Fibroblast of lung (primary cell): ENCODE measurements around the gene ATP5F1D. TPM values are rescaled to one million over a fixed set of nuclear protein-coding genes. Genes with fewer than 3 reads are reported as not detected.
A peak's percentile ranks its signal among the peaks of the same experiment; 100 is the strongest.
"Not testable (repeated sequence)": the region's sequence is repeated elsewhere in the genome, so short reads cannot be mapped to it uniquely, and the experiment has no call there.

Experiments used
- DNase-seq, 2 donors: peaks; one replicate each; pipeline versions ENCODE4 v3.0.0 to v3.0.0-alpha.2; 2010; ENCODE audit warnings: low read depth in 2 of 2
- H2AFZ ChIP-seq: 2 replicates; pipeline ENCODE4 v1.5.1; 2012; ENCODE audit warnings: low read length, control low read depth, inconsistent platforms
- H3K27ac ChIP-seq: 2 replicates; pipeline ENCODE4 v1.5.1; 2011; ENCODE audit warnings: low read length, control low read depth; ENCODE audit not compliant: insufficient read depth
- H3K27me3 ChIP-seq: 2 replicates; pipeline ENCODE4 v1.5.1; 2011; ENCODE audit warnings: mild to moderate bottlenecking, low read length; ENCODE audit not compliant: control insufficient read depth, insufficient read depth
- H3K36me3 ChIP-seq: 2 replicates; pipeline ENCODE4 v1.5.1; 2011; ENCODE audit warnings: low read length; ENCODE audit not compliant: control insufficient read depth, insufficient read depth
- H3K4me1 ChIP-seq: 2 replicates; pipeline ENCODE4 v1.5.1; 2011; ENCODE audit warnings: low read length; ENCODE audit not compliant: control insufficient read depth, insufficient read depth; ENCODE audit errors: extremely low read depth
- H3K4me2 ChIP-seq: 2 replicates; pipeline ENCODE4 v1.5.1; 2011; ENCODE audit warnings: low read length, control low read depth; ENCODE audit not compliant: insufficient read depth; ENCODE audit errors: extremely low read depth
- H3K4me3 ChIP-seq, 4 experiments: fragments of 200-600 bp in 1 of 4; sonication (generic) in 1 of 4; replicated peaks in 1 of 4; 2 replicates each; pipeline ENCODE4 v1.5.1; 2011 to 2016; ENCODE audit warnings: low read length in 4 of 4, low read depth in 3 of 4, mild to moderate bottlenecking in 3 of 4, control low read depth in 2 of 4, inconsistent platforms in 1 of 4, mixed read lengths in 1 of 4; ENCODE audit not compliant: insufficient read depth in 1 of 4; ENCODE audit errors: control extremely low read depth in 1 of 4
- H3K79me2 ChIP-seq: 2 replicates; pipeline ENCODE4 v1.5.1; 2012; ENCODE audit warnings: mild to moderate bottlenecking, low read length, inconsistent platforms; ENCODE audit not compliant: control insufficient read depth, insufficient read depth
- H3K9ac ChIP-seq: 2 replicates; pipeline ENCODE4 v1.5.1; 2011; ENCODE audit warnings: mild to moderate bottlenecking, low read length, control low read depth; ENCODE audit not compliant: insufficient read depth
- H3K9me3 ChIP-seq: 2 replicates; pipeline ENCODE4 v1.5.1; 2012; ENCODE audit warnings: low read depth, low read length; ENCODE audit not compliant: control insufficient read depth, insufficient read depth
- H4K20me1 ChIP-seq: 2 replicates; pipeline ENCODE4 v1.5.1; 2011; ENCODE audit warnings: low read length; ENCODE audit not compliant: control insufficient read depth, insufficient read depth; ENCODE audit errors: extremely low read depth
- EZH2 ChIP-seq: IDR thresholded peaks from 2 replicates; pipeline ENCODE4 v1.5.1; 2012; ENCODE audit warnings: low read length, control low read depth, mild to moderate bottlenecking; ENCODE audit errors: missing control alignments
- polyA plus RNA-seq, 2 donors: library from polyadenylated mRNA; depleted of rRNA in 1 of 2; stranded (reverse) in 1 of 2; unstranded in 1 of 2; fragments of >200 nt; gene quantifications; 2 replicates each; pipeline ENCODE4 v1.2.1, GENCODE V29; 2011 to 2012; ENCODE audit warnings: missing spikeins in 1 of 2
- total RNA-seq: library from RNA; depleted of rRNA; stranded (reverse); fragments of >200 nt; gene quantifications from 2 replicates; pipeline ENCODE4 v1.2.1, GENCODE V29; 2014
- TF ChIP-seq, protein P1 (sequence below), 2 donors: IDR thresholded peaks in 1 of 2; conservative IDR thresholded peaks in 1 of 2; 1 replicate in 1 of 2; 2 replicates in 1 of 2; pipeline ENCODE4 v1.5.1; 2011 to 2012; ENCODE audit warnings: low read length in 2 of 2, control low read depth in 1 of 2, inconsistent platforms in 1 of 2, low read depth in 1 of 2, mild to moderate bottlenecking in 1 of 2

Gene ATP5F1D
- total and polyA plus RNA-seq, 2 donors (not counting 1 experiment from before 2014, with no cell fraction given), result 20.5 to 53.8 TPM

DNA sequence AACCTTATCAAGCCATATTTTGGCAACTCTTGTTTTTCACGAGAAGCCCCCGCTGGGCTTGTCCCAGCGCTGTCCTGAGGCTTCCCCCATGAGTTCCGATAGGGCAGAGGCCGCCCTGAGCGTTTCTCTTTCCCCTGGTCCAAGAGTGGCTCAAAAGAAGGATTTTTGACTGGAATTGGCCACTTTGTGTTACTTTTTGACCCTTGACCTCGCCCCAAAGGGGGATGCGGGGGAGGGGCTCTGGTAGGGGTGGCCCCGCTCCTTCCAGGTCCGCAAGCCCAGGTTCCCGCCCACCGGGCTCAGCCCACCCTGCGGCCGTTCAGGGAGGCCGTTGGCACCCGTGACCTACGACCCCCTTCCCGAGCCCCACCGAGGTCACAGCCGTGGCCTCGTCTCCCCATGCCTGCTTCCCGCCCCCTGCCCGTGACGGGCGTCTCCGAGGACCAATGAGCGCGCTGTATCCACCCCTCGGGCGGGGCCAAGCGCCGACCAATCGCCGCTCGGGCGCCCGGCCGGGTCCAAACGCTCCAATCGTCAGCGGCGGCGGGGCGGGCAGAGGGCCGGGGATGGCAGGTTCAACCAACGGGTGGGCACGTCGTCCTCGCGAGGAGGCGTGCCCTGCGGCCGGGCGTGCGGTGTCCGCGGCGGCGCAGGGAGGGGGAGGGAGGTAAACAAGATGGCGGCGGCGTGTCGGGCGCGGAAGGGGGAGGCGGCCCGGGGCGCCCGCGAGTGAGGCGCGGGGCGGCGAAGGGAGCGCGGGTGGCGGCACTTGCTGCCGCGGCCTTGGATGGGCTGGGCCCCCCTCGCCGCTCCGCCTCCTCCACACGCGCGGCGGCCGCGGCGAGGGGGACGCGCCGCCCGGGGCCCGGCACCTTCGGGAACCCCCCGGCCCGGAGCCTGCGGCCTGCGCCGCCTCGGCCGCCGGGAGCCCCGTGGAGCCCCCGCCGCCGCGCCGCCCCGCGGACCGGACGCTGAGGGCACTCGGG lies 36.1 kb upstream of the ATP5F1D start, which contains the start of gene STK11:
STK11 (plus strand) TSS at position 665 of the 986 bp plus-strand sequence. CDS start 1,136 bp downstream, outside the sequence.
- H3K9me3 ChIP-seq, result no peaks in the 10 kb centered on the region
- no peaks in the 10 kb centered on the region for H4K20me1 ChIP-seq
- no peak within 1 kb of the TSS for H2AFZ ChIP-seq
- H3K4me1 ChIP-seq, result peaks cover 14% of the 10 kb centered on the region
- TF ChIP-seq, protein P1, sequence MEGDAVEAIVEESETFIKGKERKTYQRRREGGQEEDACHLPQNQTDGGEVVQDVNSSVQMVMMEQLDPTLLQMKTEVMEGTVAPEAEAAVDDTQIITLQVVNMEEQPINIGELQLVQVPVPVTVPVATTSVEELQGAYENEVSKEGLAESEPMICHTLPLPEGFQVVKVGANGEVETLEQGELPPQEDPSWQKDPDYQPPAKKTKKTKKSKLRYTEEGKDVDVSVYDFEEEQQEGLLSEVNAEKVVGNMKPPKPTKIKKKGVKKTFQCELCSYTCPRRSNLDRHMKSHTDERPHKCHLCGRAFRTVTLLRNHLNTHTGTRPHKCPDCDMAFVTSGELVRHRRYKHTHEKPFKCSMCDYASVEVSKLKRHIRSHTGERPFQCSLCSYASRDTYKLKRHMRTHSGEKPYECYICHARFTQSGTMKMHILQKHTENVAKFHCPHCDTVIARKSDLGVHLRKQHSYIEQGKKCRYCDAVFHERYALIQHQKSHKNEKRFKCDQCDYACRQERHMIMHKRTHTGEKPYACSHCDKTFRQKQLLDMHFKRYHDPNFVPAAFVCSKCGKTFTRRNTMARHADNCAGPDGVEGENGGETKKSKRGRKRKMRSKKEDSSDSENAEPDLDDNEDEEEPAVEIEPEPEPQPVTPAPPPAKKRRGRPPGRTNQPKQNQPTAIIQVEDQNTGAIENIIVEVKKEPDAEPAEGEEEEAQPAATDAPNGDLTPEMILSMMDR (conservative IDR thresholded peaks at IDR 0.05 in 1 of 2, IDR thresholded peaks at IDR 0.05 in 1 of 2; ENCODE audit: low read depth in 1 of 2, low read length in 2 of 2), result no peak
- TF ChIP-seq EZH2, result no peak
- DNase-seq, result peak; percentile 96
- peak within 1 kb of the TSS; percentile 99 for H3K4me2 ChIP-seq
- peaks cover 5% of the 10 kb centered on the region for H3K36me3 ChIP-seq
- no peaks in the 10 kb centered on the region for H3K27me3 ChIP-seq
- H3K4me3 ChIP-seq, result peak within 1 kb of the TSS; percentile 76 to 89 (median 83)
- H3K27ac ChIP-seq, result peak within 1 kb of the TSS; percentile 78
- peak within 1 kb of the TSS; percentile 82 for H3K9ac ChIP-seq
- peaks cover 37% of the 10 kb centered on the region for H3K79me2 ChIP-seq

DNA sequence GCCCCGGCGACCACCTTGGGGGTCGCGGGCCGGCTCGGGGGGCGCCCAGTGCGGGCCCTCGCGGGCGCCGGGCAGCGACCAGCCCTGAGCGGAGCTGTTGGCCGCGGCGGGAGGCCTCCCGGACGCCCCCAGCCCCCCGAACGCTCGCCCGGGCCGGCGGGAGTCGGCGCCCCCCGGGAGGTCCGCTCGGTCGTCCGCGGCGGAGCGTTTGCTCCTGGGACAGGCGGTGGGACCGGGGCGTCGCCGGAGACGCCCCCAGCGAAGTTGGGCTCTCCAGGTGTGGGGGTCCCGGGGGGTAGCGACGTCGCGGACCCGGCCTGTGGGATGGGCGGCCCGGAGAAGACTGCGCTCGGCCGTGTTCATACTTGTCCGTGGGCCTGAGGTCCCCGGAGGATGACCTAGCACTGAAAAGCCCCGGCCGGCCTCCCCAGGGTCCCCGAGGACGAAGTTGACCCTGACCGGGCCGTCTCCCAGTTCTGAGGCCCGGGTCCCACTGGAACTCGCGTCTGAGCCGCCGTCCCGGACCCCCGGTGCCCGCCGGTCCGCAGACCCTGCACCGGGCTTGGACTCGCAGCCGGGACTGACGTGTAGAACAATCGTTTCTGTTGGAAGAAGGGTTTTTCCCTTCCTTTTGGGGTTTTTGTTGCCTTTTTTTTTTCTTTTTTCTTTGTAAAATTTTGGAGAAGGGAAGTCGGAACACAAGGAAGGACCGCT lies 35.2 kb upstream of the ATP5F1D start:
- DNase-seq, result no peak
- peaks cover 46% of the 10 kb centered on the region for H3K79me2 ChIP-seq

DNA sequence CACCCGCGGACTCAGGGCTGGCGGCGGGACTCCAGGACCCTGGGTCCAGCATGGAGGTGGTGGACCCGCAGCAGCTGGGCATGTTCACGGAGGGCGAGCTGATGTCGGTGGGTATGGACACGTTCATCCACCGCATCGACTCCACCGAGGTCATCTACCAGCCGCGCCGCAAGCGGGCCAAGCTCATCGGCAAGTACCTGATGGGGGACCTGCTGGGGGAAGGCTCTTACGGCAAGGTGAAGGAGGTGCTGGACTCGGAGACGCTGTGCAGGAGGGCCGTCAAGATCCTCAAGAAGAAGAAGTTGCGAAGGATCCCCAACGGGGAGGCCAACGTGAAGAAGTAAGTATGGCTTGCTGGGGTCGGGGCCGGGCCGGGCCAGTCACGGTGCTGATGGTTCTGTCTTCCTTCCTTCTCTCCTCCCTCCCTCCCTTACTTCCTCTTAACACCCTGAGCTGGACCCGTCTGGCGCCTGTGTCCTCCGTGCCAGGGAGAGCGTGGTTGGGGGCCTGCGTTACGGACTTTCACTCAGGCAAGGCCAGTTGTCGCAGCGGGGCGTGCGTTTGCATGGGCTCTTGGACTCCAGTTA lies 34.6 kb upstream of the ATP5F1D start:
- DNase-seq, result no peak
- Histone ChIP-seq H3K4me2 (peak overlapping the region; percentile 99), H3K27ac (peak overlapping the region; percentile 78), H3K36me3 (peaks cover 7% of the 10 kb centered on the region), H3K9me3 (no peaks in the 10 kb centered on the region), H3K9ac (peak overlapping the region; percentile 82), H3K27me3 (no peaks in the 10 kb centered on the region), H3K79me2 (peaks cover 52% of the 10 kb centered on the region), H3K4me3 (peak overlapping the region; percentile 76 to 89 (median 83)), H3K4me1 (peaks cover 14% of the 10 kb centered on the region), H4K20me1 (no peaks in the 10 kb centered on the region), H2AFZ (no peak overlapping the region)
- TF ChIP-seq, protein P1 (conservative IDR thresholded peaks at IDR 0.05 in 1 of 2, IDR thresholded peaks at IDR 0.05 in 1 of 2; ENCODE audit: low read depth in 1 of 2, low read length in 2 of 2), result no peak
- no peak for TF ChIP-seq EZH2

More for the DNA sequence above, 35.2 kb upstream of the ATP5F1D start:
- Histone ChIP-seq H3K27me3 (no peaks in the 10 kb centered on the region), H3K27ac (peak overlapping the region; percentile 78), H3K4me1 (peaks cover 14% of the 10 kb centered on the region), H2AFZ (no peak overlapping the region), H3K4me2 (peak overlapping the region; percentile 99), H3K9ac (peak overlapping the region; percentile 82), H3K4me3 (peak overlapping the region; percentile 76 to 89 (median 83)), H4K20me1 (no peaks in the 10 kb centered on the region), H3K9me3 (no peaks in the 10 kb centered on the region), H3K36me3 (peaks cover 5% of the 10 kb centered on the region)
- TF ChIP-seq EZH2, result no peak

DNA sequence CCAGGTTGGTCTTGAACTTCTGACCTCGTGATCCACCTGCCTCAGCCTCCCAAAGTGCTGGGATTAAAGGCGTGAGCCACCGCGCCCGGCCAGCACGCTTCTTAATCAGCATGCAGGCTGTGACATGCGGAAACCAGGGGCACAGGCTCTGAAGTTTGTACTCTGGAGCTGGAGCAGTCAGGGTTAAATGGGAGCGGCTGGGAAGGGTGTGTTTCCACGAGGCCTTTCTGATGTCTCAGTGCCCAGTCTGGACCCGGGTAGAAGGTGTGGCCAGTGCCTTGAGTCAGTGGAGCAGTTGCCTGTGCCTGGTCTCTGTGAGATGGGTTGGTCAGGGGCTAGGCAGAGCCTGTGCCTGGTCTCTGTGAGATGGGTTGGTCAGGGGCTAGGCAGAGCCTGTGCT lies 32.7 kb upstream of the ATP5F1D start:
- H3K9me3 ChIP-seq, H3K9ac ChIP-seq, H3K4me2 ChIP-seq, H2AFZ ChIP-seq, DNase-seq, H4K20me1 ChIP-seq, H3K27ac ChIP-seq, H3K27me3 ChIP-seq: not testable (repeated sequence)
- Histone ChIP-seq H3K79me2 (peaks cover 65% of the 10 kb centered on the region), H3K36me3 (peaks cover 11% of the 10 kb centered on the region), H3K4me1 (peaks cover 11% of the 10 kb centered on the region), H3K4me3 (peak overlapping the region in 1 of 4 experiments; percentile 5)
